ENCODE measurements around the gene CSMD2.

The CSMD2 gene

DNA sequence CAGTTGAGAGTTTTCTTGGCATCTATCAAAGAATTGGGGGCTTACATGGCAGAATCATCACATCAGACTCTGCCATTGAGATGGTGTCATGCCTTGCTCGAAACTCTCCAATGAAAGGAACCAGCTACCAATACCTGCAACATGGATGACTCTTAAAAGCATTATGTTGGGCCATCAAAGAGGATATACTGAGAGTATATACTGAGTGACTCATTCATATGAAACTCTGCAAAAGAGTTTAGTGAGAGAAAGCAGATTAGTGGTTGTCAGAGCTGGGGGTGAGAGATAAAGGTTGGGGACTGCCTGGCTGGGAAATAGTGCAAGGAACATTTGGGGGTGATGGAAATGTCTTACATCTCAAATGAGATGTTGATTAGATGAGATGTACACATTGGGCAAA lies 315.8 kb downstream of the CSMD2 start:
- peaks cover 64% of the 10 kb centered on the region for H3K27me3 ChIP-seq (ENCODE audit: insufficient read depth, low read depth, severe bottlenecking)
- no peak for DNase-seq
- no peak overlapping the region for H3K4me3 ChIP-seq (ENCODE audit: low read depth, low read length)
- H3K9me3 ChIP-seq (ENCODE audit: severe bottlenecking), result no peaks in the 10 kb centered on the region
- no peak for TF ChIP-seq CTCF (IDR thresholded peaks at IDR 0.05; ENCODE audit: low read depth, low read length)
- H3K27ac ChIP-seq, result no peak overlapping the region
- no peaks in the 10 kb centered on the region for H3K36me3 ChIP-seq

DNA sequence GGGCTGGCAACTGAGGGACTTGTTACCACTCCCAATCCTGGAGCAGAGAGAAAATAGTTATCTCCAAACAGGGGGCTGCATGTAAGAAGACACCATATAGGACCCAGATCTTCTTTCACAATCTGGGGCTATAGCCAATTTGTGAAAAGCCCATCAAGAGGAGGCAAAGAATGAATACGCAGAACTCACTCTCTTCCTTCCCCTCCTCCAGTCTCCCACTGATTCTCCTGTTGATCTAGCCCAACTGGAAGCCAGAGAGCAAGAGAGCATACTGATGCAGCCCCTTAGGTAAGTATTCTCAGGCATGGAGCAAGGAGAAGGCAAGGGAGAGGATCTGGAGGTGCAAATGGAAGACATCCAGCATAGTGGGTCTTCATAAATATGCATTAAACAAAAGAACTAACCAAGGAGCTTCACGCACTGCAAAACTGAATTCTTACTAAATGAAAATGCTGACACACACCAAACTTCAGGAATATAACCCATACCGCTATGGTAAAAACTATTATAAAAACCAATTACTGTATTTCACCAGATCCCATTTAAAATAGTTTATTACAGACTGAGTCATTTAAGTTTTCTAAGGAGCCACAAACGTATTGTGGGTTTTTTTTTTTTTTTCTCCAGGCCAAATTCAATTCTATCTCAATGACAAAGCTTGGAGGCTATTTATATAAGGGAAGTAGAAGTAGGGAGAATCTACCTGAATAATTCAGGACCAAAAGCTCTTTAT lies 316.7 kb downstream of the CSMD2 start:
- Histone ChIP-seq H3K4me3 (ENCODE audit: low read depth, low read length) (no peak overlapping the region), H3K27ac (no peak overlapping the region), H3K9me3 (ENCODE audit: severe bottlenecking) (no peaks in the 10 kb centered on the region), H3K36me3 (no peaks in the 10 kb centered on the region), H3K27me3 (ENCODE audit: insufficient read depth, low read depth, severe bottlenecking) (peaks cover 70% of the 10 kb centered on the region)
- no peak for TF ChIP-seq CTCF (IDR thresholded peaks at IDR 0.05; ENCODE audit: low read depth, low read length)
- no peak for DNase-seq

GRCh38 chr1:33846861-33847260 lies 318.2 kb downstream of the CSMD2 start:
- H3K27ac ChIP-seq, result no peak overlapping the region
- peaks cover 76% of the 10 kb centered on the region for H3K27me3 ChIP-seq (ENCODE audit: insufficient read depth, low read depth, severe bottlenecking)
- DNase-seq, result no peak
- no peaks in the 10 kb centered on the region for H3K36me3 ChIP-seq
- no peaks in the 10 kb centered on the region for H3K9me3 ChIP-seq (ENCODE audit: severe bottlenecking)
- no peak for TF ChIP-seq CTCF (IDR thresholded peaks at IDR 0.05; ENCODE audit: low read depth, low read length)
- no peak overlapping the region for H3K4me3 ChIP-seq (ENCODE audit: low read depth, low read length)

- DNase-seq, result no peak
- no peak for TF ChIP-seq CTCF (IDR thresholded peaks at IDR 0.05; ENCODE audit: low read depth, low read length)
- Histone ChIP-seq H3K27me3 (ENCODE audit: insufficient read depth, low read depth, severe bottlenecking) (peaks cover 77% of the 10 kb centered on the region), H3K36me3 (no peaks in the 10 kb centered on the region), H3K4me3 (ENCODE audit: low read depth, low read length) (no peak overlapping the region), H3K9me3 (ENCODE audit: severe bottlenecking) (no peaks in the 10 kb centered on the region), H3K27ac (no peak overlapping the region)
These were observed 320.9 kb downstream of the CSMD2 start for GRCh38 chr1:33844166-33844565.

GRCh38 chr1:33842348-33842747 lies 322.7 kb downstream of the CSMD2 start:
- peaks cover 73% of the 10 kb centered on the region for H3K27me3 ChIP-seq (ENCODE audit: insufficient read depth, low read depth, severe bottlenecking)
- TF ChIP-seq CTCF (IDR thresholded peaks at IDR 0.05; ENCODE audit: low read depth, low read length), result no peak
- H3K4me3 ChIP-seq (ENCODE audit: low read depth, low read length), result no peak overlapping the region
- H3K9me3 ChIP-seq (ENCODE audit: severe bottlenecking), result no peaks in the 10 kb centered on the region
- H3K27ac ChIP-seq, result no peak overlapping the region
- DNase-seq, result no peak
- no peaks in the 10 kb centered on the region for H3K36me3 ChIP-seq

- Histone ChIP-seq H3K4me3 (ENCODE audit: low read depth, low read length) (no peak overlapping the region), H3K36me3 (no peaks in the 10 kb centered on the region), H3K9me3 (ENCODE audit: severe bottlenecking) (no peaks in the 10 kb centered on the region), H3K27ac (no peak overlapping the region), H3K27me3 (ENCODE audit: insufficient read depth, low read depth, severe bottlenecking) (peaks cover 66% of the 10 kb centered on the region)
- no peak for DNase-seq
- TF ChIP-seq CTCF (IDR thresholded peaks at IDR 0.05; ENCODE audit: low read depth, low read length), result no peak
These were observed 323.5 kb downstream of the CSMD2 start for GRCh38 chr1:33841494-33841893.

Data from WERI-Rb-1 (cell line).